Osteocyte (in vitro differentiated cells): ENCODE measurements around the gene ITCH. TPM values are rescaled to one million over a fixed set of nuclear protein-coding genes. Genes with fewer than 3 reads are reported as not detected.

ENCODE experiments used
- DNase-seq: peaks from one replicate; pipeline ENCODE4 v3.0.0; 2021; ENCODE audit warnings: mixed read lengths; ENCODE audit not compliant: unreplicated experiment; ENCODE audit errors: extremely low spot score
- H3K27ac Mint-ChIP-seq: one replicate; pipeline ENCODE4 v1.8.0; 2021; ENCODE audit warnings: mild to moderate bottlenecking, mixed read lengths; ENCODE audit not compliant: unreplicated experiment
- H3K27me3 Mint-ChIP-seq: one replicate; pipeline ENCODE4 v1.8.0; 2021; ENCODE audit warnings: mixed read lengths; ENCODE audit not compliant: unreplicated experiment
- H3K36me3 Mint-ChIP-seq: one replicate; pipeline ENCODE4 v1.8.0; 2021; ENCODE audit warnings: mixed read lengths; ENCODE audit not compliant: unreplicated experiment
- H3K4me1 Mint-ChIP-seq: one replicate; pipeline ENCODE4 v1.8.0; 2021; ENCODE audit warnings: mixed read lengths; ENCODE audit not compliant: unreplicated experiment
- H3K4me3 Mint-ChIP-seq: one replicate; pipeline ENCODE4 v1.8.0; 2021; ENCODE audit warnings: mild to moderate bottlenecking, moderate library complexity, mixed read lengths; ENCODE audit not compliant: unreplicated experiment
- H3K9me3 Mint-ChIP-seq: one replicate; pipeline ENCODE4 v1.8.0; 2021; ENCODE audit warnings: mixed read lengths; ENCODE audit not compliant: unreplicated experiment
- CTCF ChIP-seq: fragments of 200-600 bp; sonication (generic); IDR thresholded peaks from 2 replicates; pipeline ENCODE4 v1.5.0; 2021; ENCODE audit warnings: antibody characterized with exemption, mild to moderate bottlenecking, moderate library complexity
- total RNA-seq: library from RNA; stranded (reverse); gene quantifications from 2 replicates; pipeline ENCODE4 v1.2.1, GENCODE V29; 2021

Gene ITCH
- total RNA-seq, 1 donor from 2014 or later = 55.4 TPM

- Mint-ChIP-seq H3K27ac (no peak overlapping the region), H3K4me1 (peaks cover 12% of the 10 kb centered on the region), H3K4me3 (no peak overlapping the region), H3K27me3 (no peaks in the 10 kb centered on the region), H3K9me3 (no peaks in the 10 kb centered on the region), H3K36me3 (peaks cover 55% of the 10 kb centered on the region)
- no peak for DNase-seq
- TF ChIP-seq CTCF = no peak
Measured at GRCh38 chr20:34449674-34450592, 86.9 kb downstream of the ITCH start.

- peaks cover 12% of the 10 kb centered on the region for H3K4me1 Mint-ChIP-seq
- TF ChIP-seq CTCF = no peak
- no peaks in the 10 kb centered on the region for H3K27me3 Mint-ChIP-seq
- H3K9me3 Mint-ChIP-seq = no peaks in the 10 kb centered on the region
- H3K27ac Mint-ChIP-seq = peak overlapping the region; percentile 58
- no peak for DNase-seq
- peaks cover 35% of the 10 kb centered on the region for H3K36me3 Mint-ChIP-seq
- H3K4me3 Mint-ChIP-seq = no peak overlapping the region
Measured at GRCh38 chr20:34452281-34452982, 89.4 kb downstream of the ITCH start.

GRCh38 chr20:34458631-34459030 lies 95.6 kb downstream of the ITCH start:
- Mint-ChIP-seq H3K36me3 (peaks cover 34% of the 10 kb centered on the region), H3K27ac (peak overlapping the region; percentile 41), H3K4me3 (no peak overlapping the region), H3K4me1 (no peaks in the 10 kb centered on the region), H3K9me3 (no peaks in the 10 kb centered on the region), H3K27me3 (no peaks in the 10 kb centered on the region)
- DNase-seq = no peak
- TF ChIP-seq CTCF = no peak

GRCh38 chr20:34459209-34459897 lies 96.3 kb downstream of the ITCH start:
- Mint-ChIP-seq H3K36me3 (peaks cover 34% of the 10 kb centered on the region), H3K4me1 (no peaks in the 10 kb centered on the region), H3K27ac (no peak overlapping the region), H3K4me3 (no peak overlapping the region), H3K9me3 (no peaks in the 10 kb centered on the region), H3K27me3 (no peaks in the 10 kb centered on the region)
- no peak for DNase-seq
- no peak for TF ChIP-seq CTCF

- Mint-ChIP-seq H3K4me3 (no peak overlapping the region), H3K9me3 (no peaks in the 10 kb centered on the region), H3K36me3 (peaks cover 43% of the 10 kb centered on the region), H3K27me3 (no peaks in the 10 kb centered on the region), H3K27ac (no peak overlapping the region), H3K4me1 (peaks cover 3% of the 10 kb centered on the region)
- no peak for DNase-seq
- no peak for TF ChIP-seq CTCF
Measured at GRCh38 chr20:34461779-34462087, 98.7 kb downstream of the ITCH start.
